ENCODE results near the gene CLIP2. TPM values are rescaled to one million over a fixed set of nuclear protein-coding genes. Genes with fewer than 3 reads are reported as not detected.
"Not testable (repeated sequence)": the region's sequence is repeated elsewhere in the genome, so short reads cannot be mapped to it uniquely, and the experiment has no call there.

The CLIP2 gene
- total RNA-seq, 1 donor from 2014 or later = 1.2 TPM

GRCh38 chr7:74371381-74372341 lies 82.5 kb downstream of the CLIP2 start:
- H3K9me3 Mint-ChIP-seq = no peaks in the 10 kb centered on the region
- H3K4me1 Mint-ChIP-seq = no peaks in the 10 kb centered on the region
- no peaks in the 10 kb centered on the region for H3K36me3 Mint-ChIP-seq (ENCODE audit: low read depth)
- no peak overlapping the region for H3K4me3 Mint-ChIP-seq
- H3K27ac Mint-ChIP-seq = no peak overlapping the region
- H3K27me3 Mint-ChIP-seq = no peaks in the 10 kb centered on the region
- intact Hi-C loops (cut with micrococcal nuclease) = no loop called here
- DNase-seq = no peak

- Mint-ChIP-seq H3K4me1 (no peaks in the 10 kb centered on the region), H3K9me3 (no peaks in the 10 kb centered on the region), H3K4me3 (no peak overlapping the region), H3K27ac (no peak overlapping the region), H3K27me3 (no peaks in the 10 kb centered on the region), H3K36me3 (ENCODE audit: low read depth) (no peaks in the 10 kb centered on the region)
- DNase-seq = no peak
- intact Hi-C loops (cut with micrococcal nuclease) = no loop called here
These were observed 83.4 kb downstream of the CLIP2 start for GRCh38 chr7:74372511-74373111.

- intact Hi-C loops (cut with micrococcal nuclease) = no loop called here
- DNase-seq = no peak
These were observed 84.3 kb downstream of the CLIP2 start for GRCh38 chr7:74373536-74373935.

GRCh38 chr7:74375726-74376220 lies 86.6 kb downstream of the CLIP2 start:
- H3K27me3 Mint-ChIP-seq = no peaks in the 10 kb centered on the region
- H3K27ac Mint-ChIP-seq = no peak overlapping the region
- no peaks in the 10 kb centered on the region for H3K9me3 Mint-ChIP-seq
- H3K36me3 Mint-ChIP-seq (ENCODE audit: low read depth) = no peaks in the 10 kb centered on the region
- intact Hi-C loops (cut with micrococcal nuclease) = no loop called here
- no peak overlapping the region for H3K4me3 Mint-ChIP-seq
- no peaks in the 10 kb centered on the region for H3K4me1 Mint-ChIP-seq
- no peak for DNase-seq

More at GRCh38 chr7:74373536-74373935, 84.3 kb downstream of the CLIP2 start:
- Mint-ChIP-seq H3K4me3 (no peak overlapping the region), H3K9me3 (no peaks in the 10 kb centered on the region), H3K4me1 (no peaks in the 10 kb centered on the region), H3K27me3 (no peaks in the 10 kb centered on the region), H3K27ac (no peak overlapping the region), H3K36me3 (ENCODE audit: low read depth) (no peaks in the 10 kb centered on the region)

DNA sequence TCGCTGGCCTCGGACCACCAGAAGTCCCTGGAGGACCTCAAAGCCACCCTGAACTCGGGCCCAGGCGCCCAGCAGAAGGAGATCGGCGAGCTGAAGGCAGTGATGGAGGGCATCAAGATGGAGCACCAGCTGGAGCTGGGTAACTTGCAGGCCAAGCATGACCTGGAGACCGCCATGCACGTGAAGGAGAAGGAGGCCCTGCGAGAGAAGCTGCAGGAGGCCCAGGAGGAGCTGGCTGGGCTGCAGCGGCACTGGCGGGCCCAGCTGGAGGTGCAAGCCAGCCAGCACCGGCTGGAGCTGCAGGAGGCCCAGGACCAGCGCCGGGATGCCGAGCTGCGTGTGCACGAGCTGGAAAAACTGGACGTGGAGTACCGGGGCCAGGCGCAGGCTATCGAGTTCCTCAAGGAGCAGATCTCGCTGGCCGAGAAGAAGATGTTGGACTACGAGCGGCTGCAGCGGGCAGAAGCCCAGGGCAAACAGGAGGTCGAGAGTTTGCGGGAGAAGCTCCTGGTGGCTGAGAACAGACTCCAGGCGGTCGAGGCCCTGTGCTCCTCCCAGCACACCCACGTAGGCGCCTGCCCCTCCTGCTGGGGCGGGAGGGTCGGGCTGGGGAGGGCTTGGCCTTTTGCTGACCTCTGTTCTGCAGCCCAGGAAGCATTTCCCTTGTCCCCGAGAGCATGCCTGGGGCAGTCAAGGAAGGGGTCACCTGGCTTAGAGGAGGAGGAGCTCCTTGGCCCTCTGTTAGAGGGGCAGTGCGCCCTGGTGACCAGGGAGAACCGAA lies 87.2 kb downstream of the CLIP2 start:
- H3K36me3 Mint-ChIP-seq (ENCODE audit: low read depth) = no peaks in the 10 kb centered on the region
- H3K9me3 Mint-ChIP-seq = no peaks in the 10 kb centered on the region
- no peaks in the 10 kb centered on the region for H3K4me1 Mint-ChIP-seq
- intact Hi-C loops (cut with micrococcal nuclease) = no loop called here
- H3K4me3 Mint-ChIP-seq = no peak overlapping the region
- H3K27ac Mint-ChIP-seq = no peak overlapping the region
- no peaks in the 10 kb centered on the region for H3K27me3 Mint-ChIP-seq
- no peak for DNase-seq

DNA sequence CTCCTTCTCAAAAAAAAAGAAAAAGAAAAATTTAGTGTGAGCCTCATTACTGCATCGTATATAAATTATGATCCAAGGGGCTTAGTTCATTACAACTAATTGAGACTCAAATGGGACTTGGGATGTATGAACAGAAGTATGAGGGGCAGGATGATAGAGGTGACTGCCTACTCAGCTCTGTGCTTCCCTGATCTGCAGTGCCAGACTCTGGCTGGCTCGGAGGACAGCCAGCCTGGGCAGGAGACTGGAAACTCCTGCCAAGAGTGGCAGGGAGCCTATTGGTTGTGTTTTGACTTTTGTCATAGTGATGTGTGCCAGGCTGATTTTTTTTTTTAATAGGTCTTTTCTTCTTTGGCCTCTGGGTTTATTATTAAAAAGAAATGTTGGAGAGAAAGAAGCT lies 90.7 kb downstream of the CLIP2 start:
- Mint-ChIP-seq H3K4me1 (no peaks in the 10 kb centered on the region), H3K27ac (no peak overlapping the region), H3K27me3 (no peaks in the 10 kb centered on the region), H3K36me3 (ENCODE audit: low read depth) (no peaks in the 10 kb centered on the region), H3K4me3 (no peak overlapping the region), H3K9me3 (no peaks in the 10 kb centered on the region)
- no peak for DNase-seq
- intact Hi-C loops (cut with micrococcal nuclease) = no loop called here

- Mint-ChIP-seq H3K9me3 (no peaks in the 10 kb centered on the region), H3K27ac (no peak overlapping the region), H3K36me3 (ENCODE audit: low read depth) (no peaks in the 10 kb centered on the region), H3K27me3 (no peaks in the 10 kb centered on the region), H3K4me1 (no peaks in the 10 kb centered on the region), H3K4me3 (no peak overlapping the region)
- no peak for DNase-seq
- intact Hi-C loops (cut with micrococcal nuclease) = no loop called here
These were observed 91.5 kb downstream of the CLIP2 start for GRCh38 chr7:74380720-74381119.

- H3K27ac Mint-ChIP-seq; H3K4me3 Mint-ChIP-seq; H3K4me1 Mint-ChIP-seq; intact Hi-C loops (cut with micrococcal nuclease); H3K9me3 Mint-ChIP-seq; DNase-seq; H3K27me3 Mint-ChIP-seq; H3K36me3 Mint-ChIP-seq (ENCODE audit: low read depth): not testable (repeated sequence)
These were observed 94.9 kb downstream of the CLIP2 start for GRCh38 chr7:74384086-74384485.

- H3K27ac Mint-ChIP-seq; intact Hi-C loops (cut with micrococcal nuclease); H3K4me3 Mint-ChIP-seq; H3K4me1 Mint-ChIP-seq; H3K36me3 Mint-ChIP-seq (ENCODE audit: low read depth); H3K9me3 Mint-ChIP-seq; DNase-seq; H3K27me3 Mint-ChIP-seq: not testable (repeated sequence)
These were observed 95.6 kb downstream of the CLIP2 start for GRCh38 chr7:74384854-74385253.

DNA sequence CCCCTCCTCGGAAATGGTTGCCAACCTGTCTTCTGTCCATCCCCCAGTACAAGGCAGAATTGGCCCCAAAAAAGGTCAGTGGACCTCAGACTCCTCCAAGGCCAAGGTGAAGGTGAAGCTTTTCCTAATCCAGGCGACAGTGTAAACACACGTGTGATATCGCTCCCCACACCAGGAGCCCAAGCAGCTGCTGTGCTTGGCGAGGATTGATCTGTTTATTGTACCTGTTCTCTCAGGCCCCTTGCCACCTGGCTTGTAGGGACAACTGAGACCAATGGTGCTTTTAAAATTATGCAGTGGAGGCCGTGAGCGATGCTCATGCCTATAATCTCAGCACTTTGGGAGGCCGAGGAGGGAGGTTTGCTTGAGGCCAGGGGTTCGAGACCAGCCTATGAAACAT lies 98.4 kb downstream of the CLIP2 start:
- Mint-ChIP-seq H3K4me1 (no peaks in the 10 kb centered on the region), H3K36me3 (ENCODE audit: low read depth) (no peaks in the 10 kb centered on the region), H3K27me3 (no peaks in the 10 kb centered on the region), H3K4me3 (no peak overlapping the region), H3K9me3 (no peaks in the 10 kb centered on the region), H3K27ac (no peak overlapping the region)
- no peak for DNase-seq
- intact Hi-C loops (cut with micrococcal nuclease) = no loop called here

GRCh38 chr7:74388880-74389415 lies 99.7 kb downstream of the CLIP2 start:
- H3K4me1 Mint-ChIP-seq = no peaks in the 10 kb centered on the region
- no peaks in the 10 kb centered on the region for H3K9me3 Mint-ChIP-seq
- H3K4me3 Mint-ChIP-seq = no peak overlapping the region
- intact Hi-C loops (cut with micrococcal nuclease) = no loop called here
- H3K27ac Mint-ChIP-seq = no peak overlapping the region
- no peaks in the 10 kb centered on the region for H3K27me3 Mint-ChIP-seq
- no peaks in the 10 kb centered on the region for H3K36me3 Mint-ChIP-seq (ENCODE audit: low read depth)
- no peak for DNase-seq

GRCh38 chr7:74393722-74394121 lies 104.5 kb downstream of the CLIP2 start:
- H3K9me3 Mint-ChIP-seq; DNase-seq; H3K27ac Mint-ChIP-seq; H3K36me3 Mint-ChIP-seq (ENCODE audit: low read depth); H3K27me3 Mint-ChIP-seq; H3K4me3 Mint-ChIP-seq; H3K4me1 Mint-ChIP-seq: not testable (repeated sequence)
- intact Hi-C loops (cut with micrococcal nuclease) = loop anchor here (10.0 kb wide), 1 partner anchor 89 kb away; no protein-coding TSS in a partner anchor

DNA sequence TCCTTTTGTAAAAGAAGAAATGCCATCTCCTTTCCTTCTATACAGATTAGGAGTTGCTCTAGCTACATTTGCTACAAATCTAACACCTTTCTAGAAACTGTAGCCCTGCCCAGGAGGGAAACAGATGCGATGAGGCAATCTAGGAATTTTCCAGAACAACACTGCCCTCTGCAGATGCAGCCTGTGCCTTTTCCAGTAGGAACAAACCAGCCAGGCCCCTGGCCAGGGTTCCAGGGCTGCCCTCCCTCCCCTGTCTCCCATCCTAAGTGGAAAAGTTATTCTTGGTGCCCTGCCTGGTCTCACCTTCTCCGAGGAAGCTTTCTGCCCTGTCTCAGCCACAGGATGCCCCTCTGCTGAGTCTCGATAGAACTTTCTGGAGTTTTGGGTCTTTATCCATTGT lies 105.4 kb downstream of the CLIP2 start:
- H3K27me3 Mint-ChIP-seq; H3K4me1 Mint-ChIP-seq; H3K36me3 Mint-ChIP-seq (ENCODE audit: low read depth); H3K27ac Mint-ChIP-seq; H3K4me3 Mint-ChIP-seq; H3K9me3 Mint-ChIP-seq; DNase-seq: not testable (repeated sequence)
- intact Hi-C loops (cut with micrococcal nuclease) = loop anchor here (10.0 kb wide), 1 partner anchor 90 kb away; no protein-coding TSS in a partner anchor

Data from activated CD4-positive, alpha-beta T cell treated with anti-CD3 and anti-CD28 coated beads, Interleukin-2, amount 10 ng/mL, durations not matched to agents 24 days and 14 days (primary cell).